Breast epithelium (tissue), 4 donors: ENCODE results near the gene NCEH1. TPM values are rescaled to one million over a fixed set of nuclear protein-coding genes. Genes with fewer than 3 reads are reported as not detected.

Experiments used
- DNase-seq, 2 donors: peaks; one replicate each; pipeline ENCODE4 v3.0.0-alpha.2; 2019; ENCODE audit warnings: low spot score in 2 of 2
- H3K27ac ChIP-seq, 2 donors: fragments of 200-600 bp; sonication (generic) in 1 of 2; one replicate each; pipeline ENCODE4 v1.5.1; 2016 to 2019; ENCODE audit warnings: mild to moderate bottlenecking in 1 of 2
- H3K27me3 ChIP-seq, 2 donors: fragments of 200-600 bp; sonication (generic) in 1 of 2; one replicate each; pipeline versions ENCODE4 v1.5.1 to v1.6.0; 2017 to 2019; ENCODE audit warnings: control low read depth in 1 of 2, mild to moderate bottlenecking in 1 of 2
- H3K36me3 ChIP-seq: fragments of 200-600 bp; one replicate; pipeline ENCODE4 v1.5.1; 2019
- H3K4me1 ChIP-seq, 2 donors: fragments of 200-600 bp; sonication (generic); one replicate each; pipeline ENCODE4 v1.5.1; 2016 to 2019; ENCODE audit warnings: control low read depth in 1 of 2
- H3K4me3 ChIP-seq, 3 donors: fragments of 200-600 bp; sonication (generic); 1 replicate in 2 of 3; 2 replicates in 1 of 3; pipeline ENCODE4 v1.5.1; 2016 to 2019; ENCODE audit warnings: mild to moderate bottlenecking in 3 of 3, moderate library complexity in 2 of 3
- H3K9me3 ChIP-seq, 2 donors: fragments of 200-600 bp; sonication (generic) in 1 of 2; one replicate each; pipeline ENCODE4 v1.5.1; 2016 to 2019; ENCODE audit warnings: control low read depth in 1 of 2
- CTCF ChIP-seq, 3 donors: fragments of 450-650 bp; IDR thresholded peaks; one replicate each; pipeline ENCODE4 v1.5.1; 2016 to 2017; ENCODE audit warnings: antibody characterized with exemption in 3 of 3, mild to moderate bottlenecking in 3 of 3, moderate library complexity in 3 of 3
- POLR2A ChIP-seq: fragments of 450-650 bp; IDR thresholded peaks from one replicate; pipeline ENCODE4 v1.6.1; 2016; ENCODE audit warnings: antibody characterized with exemption, mild to moderate bottlenecking, moderate library complexity
- POLR2AphosphoS5 ChIP-seq, 3 donors: sonication (generic); formaldehyde crosslinking; IDR thresholded peaks; one replicate each; pipeline ENCODE4 v1.6.1; 2017; ENCODE audit warnings: antibody characterized with exemption in 3 of 3
- intact Hi-C: fragments of 100-400 bp; cut with DNase I; formaldehyde crosslinking; loops from one replicate; pipeline ENCODE4 v1.15.1; 2023; ENCODE audit warnings: low total_unique reads
- total RNA-seq, 3 donors: library from RNA; depleted of rRNA; stranded (reverse); fragments of >200 nt; gene quantifications; one replicate each; pipeline ENCODE4 v1.1.0, GENCODE V29; 2016

Gene NCEH1
- total RNA-seq, 3 donors from 2014 or later = 8.5 to 23.9 (median 10.4) TPM

- intact Hi-C loops = no loop called here
- no peaks in the 10 kb centered on the region for H3K36me3 ChIP-seq
- DNase-seq = no peak
- H3K27ac ChIP-seq = no peak overlapping the region
- no peak overlapping the region for H3K4me3 ChIP-seq
- peaks cover 0 to 13% of the 10 kb centered on the region in 2 donors for H3K4me1 ChIP-seq
- TF ChIP-seq CTCF (IDR thresholded peaks at IDR 0.05) (no peak), POLR2AphosphoS5 (IDR thresholded peaks at IDR 0.05) (no peak), POLR2A (no peak)
- H3K27me3 ChIP-seq = no peaks in the 10 kb centered on the region
- no peaks in the 10 kb centered on the region for H3K9me3 ChIP-seq
These were observed 119.7 kb downstream of the NCEH1 start for GRCh38 chr3:172591125-172591605.

GRCh38 chr3:172586436-172586835, 124.4 kb downstream of the NCEH1 start:
- Histone ChIP-seq H3K27me3 (no peaks in the 10 kb centered on the region), H3K4me1 (no peaks in the 10 kb centered on the region), H3K27ac (peak overlapping the region; percentile 6 to 36), H3K4me3 (no peak overlapping the region), H3K9me3 (no peaks in the 10 kb centered on the region), H3K36me3 (no peaks in the 10 kb centered on the region)
- TF ChIP-seq POLR2AphosphoS5 (IDR thresholded peaks at IDR 0.05) (no peak), POLR2A (no peak), CTCF (IDR thresholded peaks at IDR 0.05) (no peak)
- no peak for DNase-seq
- intact Hi-C loops = no loop called here

- Histone ChIP-seq H3K9me3 (no peaks in the 10 kb centered on the region), H3K27ac (peak overlapping the region in 1 of 2 donors; percentile 6), H3K27me3 (no peaks in the 10 kb centered on the region), H3K4me1 (no peaks in the 10 kb centered on the region), H3K4me3 (no peak overlapping the region), H3K36me3 (no peaks in the 10 kb centered on the region)
- no peak for DNase-seq
- intact Hi-C loops = no loop called here
- TF ChIP-seq CTCF (IDR thresholded peaks at IDR 0.05) = no peak
- TF ChIP-seq POLR2A = no peak
- TF ChIP-seq POLR2AphosphoS5 (IDR thresholded peaks at IDR 0.05) = no peak
These were observed 124.9 kb downstream of the NCEH1 start for GRCh38 chr3:172585954-172586353.

- H3K27me3 ChIP-seq = no peaks in the 10 kb centered on the region
- no peak for TF ChIP-seq POLR2AphosphoS5 (IDR thresholded peaks at IDR 0.05)
- TF ChIP-seq POLR2A = no peak
- TF ChIP-seq CTCF (IDR thresholded peaks at IDR 0.05) = no peak
- no peak overlapping the region for H3K4me3 ChIP-seq
- H3K36me3 ChIP-seq = no peaks in the 10 kb centered on the region
- H3K9me3 ChIP-seq = no peaks in the 10 kb centered on the region
- DNase-seq = no peak
- no peaks in the 10 kb centered on the region for H3K4me1 ChIP-seq
- no peak overlapping the region for H3K27ac ChIP-seq
- intact Hi-C loops = no loop called here
These were observed 128.2 kb downstream of the NCEH1 start for GRCh38 chr3:172582712-172583111.

GRCh38 chr3:172581757-172582166, 129.1 kb downstream of the NCEH1 start:
- Histone ChIP-seq H3K36me3 (no peaks in the 10 kb centered on the region), H3K4me3 (no peak overlapping the region), H3K4me1 (no peaks in the 10 kb centered on the region), H3K27ac (no peak overlapping the region), H3K9me3 (no peaks in the 10 kb centered on the region), H3K27me3 (no peaks in the 10 kb centered on the region)
- no peak for DNase-seq
- intact Hi-C loops = no loop called here
- TF ChIP-seq CTCF (IDR thresholded peaks at IDR 0.05) (no peak), POLR2A (no peak), POLR2AphosphoS5 (IDR thresholded peaks at IDR 0.05) (no peak)
